ENCODE results near the gene ACTA1. TPM values are rescaled to one million over a fixed set of nuclear protein-coding genes. Genes with fewer than 3 reads are reported as not detected.

The ACTA1 gene
- total RNA-seq, 4 donors from 2014 or later = 0.33 to 0.40 TPM; not detected in 2

DNA sequence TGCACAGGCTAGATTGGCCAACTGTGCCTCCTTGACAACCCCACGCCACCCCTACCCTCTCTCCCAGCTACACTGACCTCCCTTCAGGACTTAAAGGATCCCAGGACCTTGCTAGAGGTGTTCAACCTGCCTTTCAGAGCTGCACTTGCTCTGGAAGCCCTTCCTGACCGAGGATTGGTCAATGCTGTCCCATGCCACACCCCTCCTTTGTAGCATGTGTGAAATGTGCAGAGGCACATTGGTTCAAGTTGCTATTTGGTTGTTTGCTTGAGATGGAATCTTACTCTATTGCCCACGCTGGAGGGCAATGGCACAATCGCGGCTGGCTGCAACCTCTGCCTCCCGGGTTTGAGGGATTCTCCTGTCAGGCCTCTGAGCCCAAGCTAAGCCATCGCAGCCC lies 21.8 kb downstream of the ACTA1 start:
- Histone ChIP-seq H3K9me3 (no peaks in the 10 kb centered on the region), H3K4me3 (replicated peaks in 1 of 3) (no peak overlapping the region), H3K27ac (no peak overlapping the region), H3K4me1 (peaks cover 7 to 18% of the 10 kb centered on the region in 2 donors), H3K27me3 (peaks cover 5% of the 10 kb centered on the region), H3K36me3 (no peaks in the 10 kb centered on the region)
- intact Hi-C loops (cut with DNase I) = no loop called here
- DNase-seq = no peak
- WGBS, 2 donors = 70 to 76% methylated on average over 7 of the region's 7 CpGs
- no peak for TF ChIP-seq POLR2A (IDR thresholded peaks at IDR 0.05)
- TF ChIP-seq, protein P1, sequence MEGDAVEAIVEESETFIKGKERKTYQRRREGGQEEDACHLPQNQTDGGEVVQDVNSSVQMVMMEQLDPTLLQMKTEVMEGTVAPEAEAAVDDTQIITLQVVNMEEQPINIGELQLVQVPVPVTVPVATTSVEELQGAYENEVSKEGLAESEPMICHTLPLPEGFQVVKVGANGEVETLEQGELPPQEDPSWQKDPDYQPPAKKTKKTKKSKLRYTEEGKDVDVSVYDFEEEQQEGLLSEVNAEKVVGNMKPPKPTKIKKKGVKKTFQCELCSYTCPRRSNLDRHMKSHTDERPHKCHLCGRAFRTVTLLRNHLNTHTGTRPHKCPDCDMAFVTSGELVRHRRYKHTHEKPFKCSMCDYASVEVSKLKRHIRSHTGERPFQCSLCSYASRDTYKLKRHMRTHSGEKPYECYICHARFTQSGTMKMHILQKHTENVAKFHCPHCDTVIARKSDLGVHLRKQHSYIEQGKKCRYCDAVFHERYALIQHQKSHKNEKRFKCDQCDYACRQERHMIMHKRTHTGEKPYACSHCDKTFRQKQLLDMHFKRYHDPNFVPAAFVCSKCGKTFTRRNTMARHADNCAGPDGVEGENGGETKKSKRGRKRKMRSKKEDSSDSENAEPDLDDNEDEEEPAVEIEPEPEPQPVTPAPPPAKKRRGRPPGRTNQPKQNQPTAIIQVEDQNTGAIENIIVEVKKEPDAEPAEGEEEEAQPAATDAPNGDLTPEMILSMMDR (IDR thresholded peaks at IDR 0.05) = no peak

DNA sequence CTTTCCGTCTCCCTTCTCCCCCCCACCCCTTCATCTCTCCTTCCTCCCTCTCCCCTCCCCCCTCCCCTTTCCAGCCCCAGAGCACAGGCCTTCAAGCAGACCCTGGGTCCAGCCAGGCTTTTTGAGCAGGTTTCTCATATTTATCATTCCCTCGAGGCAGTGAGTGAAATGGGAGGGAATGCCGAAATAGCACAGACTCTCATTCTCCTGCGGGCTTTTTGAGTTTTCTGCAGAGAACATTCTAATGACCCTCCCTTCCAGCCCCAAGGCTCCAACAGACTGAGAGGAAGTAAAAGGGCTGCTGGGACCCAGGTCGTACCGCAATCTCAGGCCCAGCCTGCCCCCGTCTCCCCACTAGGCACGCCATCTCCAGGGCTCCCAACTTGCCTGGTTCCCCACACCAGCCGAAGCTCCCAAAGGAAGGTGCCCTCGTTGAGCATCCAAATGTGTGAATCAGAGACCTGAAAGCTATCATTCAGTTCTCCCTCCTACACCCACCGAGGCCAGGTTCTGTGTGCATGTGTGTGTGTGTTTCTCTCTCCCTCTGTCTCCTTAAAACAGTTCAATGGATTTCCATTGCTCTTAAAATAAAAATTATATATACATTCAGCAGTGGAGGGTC lies 22.3 kb downstream of the ACTA1 start:
- DNase-seq = no peak
- peaks cover 8% of the 10 kb centered on the region for H3K27me3 ChIP-seq
- WGBS, 2 donors = 41 to 51% methylated on average over 10 of the region's 11 CpGs
- no peak overlapping the region for H3K4me3 ChIP-seq (replicated peaks in 1 of 3)
- H3K36me3 ChIP-seq = no peaks in the 10 kb centered on the region
- H3K4me1 ChIP-seq = peaks cover 12 to 21% of the 10 kb centered on the region in 2 donors
- TF ChIP-seq, protein P1 (IDR thresholded peaks at IDR 0.05) = no peak
- no peak for TF ChIP-seq POLR2A (IDR thresholded peaks at IDR 0.05)
- no peak overlapping the region for H3K27ac ChIP-seq
- no peaks in the 10 kb centered on the region for H3K9me3 ChIP-seq
- intact Hi-C loops (cut with DNase I) = no loop called here

DNA sequence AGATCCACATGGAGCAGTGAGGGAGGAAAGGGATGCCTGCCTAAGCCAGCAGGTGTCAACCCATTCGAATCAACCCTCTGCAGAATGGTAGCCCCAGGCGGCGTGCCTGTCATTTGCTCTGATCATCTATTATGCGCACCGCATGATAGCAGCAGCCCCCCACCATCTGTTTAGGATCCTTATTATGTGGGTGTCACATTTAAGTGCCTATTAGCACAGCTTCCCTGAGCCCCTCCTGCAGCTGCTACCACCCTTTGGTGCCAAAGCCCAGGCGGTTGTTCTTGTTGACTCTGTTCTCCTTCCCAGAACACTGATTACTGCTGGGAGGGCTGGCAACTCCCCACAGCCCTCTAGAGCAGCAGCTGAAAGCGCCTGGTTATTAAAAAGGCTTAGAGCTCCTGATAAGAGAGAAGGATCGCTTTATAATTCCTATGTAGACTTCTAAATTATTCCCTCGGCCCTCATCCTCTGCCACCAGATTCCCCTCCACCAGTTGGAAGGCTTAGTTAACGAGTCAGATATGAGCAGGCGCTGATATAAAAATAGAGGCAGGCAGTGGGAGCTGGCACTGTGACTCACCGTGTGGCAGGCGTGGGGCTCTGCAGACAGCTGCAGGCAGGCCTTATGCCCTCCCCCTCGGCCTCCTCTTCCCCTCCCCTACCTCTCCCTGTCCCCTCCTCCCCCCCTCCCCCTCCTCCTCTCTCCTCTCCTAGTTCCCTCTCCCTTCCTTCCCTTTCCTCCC lies 23.0 kb downstream of the ACTA1 start:
- WGBS, 2 donors = 21 to 29% methylated on average over 14 of the region's 14 CpGs
- H3K4me1 ChIP-seq = peaks cover 12 to 21% of the 10 kb centered on the region in 2 donors

DNA sequence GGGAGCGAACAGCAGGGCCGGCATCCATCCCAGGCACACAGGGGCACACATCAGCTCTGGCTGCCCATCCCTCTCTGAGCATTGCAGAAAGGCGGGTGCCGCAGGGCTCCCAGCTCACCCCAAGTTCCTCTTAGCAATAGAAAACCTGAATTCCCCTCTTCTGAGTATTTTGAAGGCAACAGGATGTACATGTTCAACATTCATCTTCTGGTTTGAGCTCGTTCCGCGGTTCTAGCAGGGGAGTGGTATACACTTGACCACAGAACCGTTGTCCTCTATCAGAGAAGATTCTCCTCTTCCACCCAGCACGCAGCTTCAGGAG lies 23.6 kb downstream of the ACTA1 start:
- Histone ChIP-seq H3K4me3 (replicated peaks in 1 of 3) (no peak overlapping the region), H3K36me3 (no peaks in the 10 kb centered on the region), H3K27ac (no peak overlapping the region), H3K27me3 (peaks cover 14% of the 10 kb centered on the region), H3K9me3 (no peaks in the 10 kb centered on the region), H3K4me1 (peaks cover 12 to 21% of the 10 kb centered on the region in 2 donors)
- DNase-seq = no peak
- 44 to 50% methylated on average over 8 to 9 of the region's 9 CpGs for WGBS, 2 donors
- no peak for TF ChIP-seq POLR2A (IDR thresholded peaks at IDR 0.05)
- TF ChIP-seq, protein P1 (IDR thresholded peaks at IDR 0.05) = no peak
- intact Hi-C loops (cut with DNase I) = no loop called here

More for the DNA sequence above, 23.0 kb downstream of the ACTA1 start:
- Histone ChIP-seq H3K27ac (no peak overlapping the region), H3K36me3 (no peaks in the 10 kb centered on the region), H3K9me3 (no peaks in the 10 kb centered on the region), H3K27me3 (peaks cover 14% of the 10 kb centered on the region), H3K4me3 (replicated peaks in 1 of 3) (no peak overlapping the region)
- DNase-seq = peak; percentile 23 to 24
- intact Hi-C loops (cut with DNase I) = no loop called here
- TF ChIP-seq POLR2A (IDR thresholded peaks at IDR 0.05) = no peak
- TF ChIP-seq, protein P1 (IDR thresholded peaks at IDR 0.05) = no peak
